GM12864 (cell line): ENCODE results near the gene RPS6KA3.

ENCODE experiments used
- DNase-seq: peaks from one replicate; pipeline ENCODE4 v3.0.0-alpha.2; 2011; ENCODE audit warnings: low read depth
- H3K4me3 ChIP-seq: 2 replicates; pipeline ENCODE4 v1.5.1; 2011; ENCODE audit warnings: mild to moderate bottlenecking, low read depth, low read length, control low read depth
- CTCF ChIP-seq: IDR thresholded peaks from 2 replicates; pipeline ENCODE4 v1.5.1; 2011; ENCODE audit warnings: low read depth, mild to moderate bottlenecking, moderate library complexity, low read length, control low read depth, inconsistent platforms; ENCODE audit errors: missing control alignments

Gene RPS6KA3

GRCh38 chrX:20212486-20213089 lies 54.1 kb downstream of the RPS6KA3 start:
- H3K4me3 ChIP-seq, result no peak overlapping the region
- DNase-seq, result no peak
- TF ChIP-seq CTCF, result no peak

GRCh38 chrX:20211261-20211786 lies 55.4 kb downstream of the RPS6KA3 start:
- no peak for TF ChIP-seq CTCF

GRCh38 chrX:20205927-20206708 lies 60.6 kb downstream of the RPS6KA3 start:
- H3K4me3 ChIP-seq, result no peak overlapping the region
- TF ChIP-seq CTCF, result peak; percentile 15
- peak; percentile 29 for DNase-seq

More at GRCh38 chrX:20211261-20211786, 55.4 kb downstream of the RPS6KA3 start:
- no peak for DNase-seq
- H3K4me3 ChIP-seq, result no peak overlapping the region

- no peak for TF ChIP-seq CTCF
- no peak overlapping the region for H3K4me3 ChIP-seq
- no peak for DNase-seq
These were observed 62.4 kb downstream of the RPS6KA3 start for GRCh38 chrX:20204351-20204750.

- DNase-seq, result no peak
- H3K4me3 ChIP-seq, result no peak overlapping the region
- no peak for TF ChIP-seq CTCF
These were observed 69.0 kb downstream of the RPS6KA3 start for GRCh38 chrX:20197641-20198210.

- DNase-seq, result no peak
- no peak for TF ChIP-seq CTCF
- H3K4me3 ChIP-seq, result no peak overlapping the region
These were observed 77.5 kb downstream of the RPS6KA3 start for GRCh38 chrX:20189171-20189570.
